ENCODE data around the gene EHBP1.
A peak's percentile ranks its signal among the peaks of the same experiment; 100 is the strongest.

EHBP1 gene

DNA sequence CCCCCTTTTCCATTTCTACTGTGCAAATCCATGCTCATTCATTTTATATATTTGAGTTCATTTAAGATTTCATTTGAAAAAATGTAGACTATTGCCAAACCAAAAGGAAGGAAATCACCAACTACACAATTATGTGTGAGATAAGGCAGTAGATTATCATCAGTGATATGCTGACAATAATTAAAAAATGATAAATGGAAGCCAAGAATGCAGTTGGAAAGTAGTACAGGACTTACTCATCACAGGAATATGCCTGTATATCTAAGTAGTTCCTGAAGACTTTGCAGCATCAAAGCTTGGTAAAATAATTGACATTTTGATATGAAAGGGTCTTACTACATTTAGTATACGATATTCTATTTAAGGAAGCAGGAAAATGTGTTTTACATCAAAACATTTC, 179.0 kb downstream of the EHBP1 start:
- no peak for DNase-seq (ENCODE audit: low spot score)

DNA sequence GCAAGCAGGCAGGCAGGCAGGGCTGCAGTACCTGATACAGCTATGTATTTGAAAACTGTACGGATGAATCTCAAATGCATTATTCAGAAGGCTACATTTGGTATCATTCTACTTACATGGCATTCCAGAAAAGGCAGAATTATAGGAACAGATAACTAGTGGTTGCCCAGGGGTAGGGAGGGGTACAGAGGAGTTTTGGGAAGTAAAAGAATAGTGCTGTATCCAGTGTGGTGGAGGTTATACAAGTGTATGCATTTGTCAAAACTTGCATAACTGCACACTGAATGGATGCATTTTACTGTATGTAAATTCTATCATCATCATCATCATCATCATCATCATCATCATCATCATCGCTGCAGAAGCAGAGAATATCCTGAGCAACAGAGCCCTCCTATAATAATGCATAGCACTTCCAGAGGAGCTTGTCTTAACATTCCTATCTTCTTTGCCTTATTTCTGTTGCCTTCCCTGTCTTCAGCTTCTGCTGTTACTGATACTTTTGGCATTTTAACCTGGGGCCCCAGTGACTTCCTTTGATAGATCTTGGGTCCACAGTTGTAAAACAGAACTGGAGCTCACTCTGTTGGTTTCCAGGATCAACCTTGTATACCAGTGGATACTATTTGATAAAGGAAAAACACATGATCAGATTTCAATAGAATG, 189.6 kb downstream of the EHBP1 start:
- no peak for DNase-seq (ENCODE audit: low spot score)

DNA sequence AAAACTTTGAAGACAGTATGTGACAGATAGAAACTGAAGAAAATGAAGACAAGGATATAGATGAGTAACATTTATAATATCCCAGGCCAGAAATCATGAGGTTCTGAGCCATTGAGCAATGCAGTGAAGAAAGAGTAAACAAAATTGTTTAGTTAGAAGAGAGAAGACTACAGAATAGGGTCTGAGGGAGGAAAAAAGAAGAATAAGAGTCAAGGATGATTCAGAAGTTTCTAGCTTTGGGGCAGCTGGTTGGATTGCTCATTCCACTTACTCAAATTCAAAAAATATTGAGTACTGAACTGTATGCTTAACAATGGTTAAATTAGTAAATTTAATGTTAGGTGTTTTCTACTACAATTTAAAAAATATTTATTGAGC, 190.1 kb downstream of the EHBP1 start:
- no peak for DNase-seq (ENCODE audit: low spot score)

DNA sequence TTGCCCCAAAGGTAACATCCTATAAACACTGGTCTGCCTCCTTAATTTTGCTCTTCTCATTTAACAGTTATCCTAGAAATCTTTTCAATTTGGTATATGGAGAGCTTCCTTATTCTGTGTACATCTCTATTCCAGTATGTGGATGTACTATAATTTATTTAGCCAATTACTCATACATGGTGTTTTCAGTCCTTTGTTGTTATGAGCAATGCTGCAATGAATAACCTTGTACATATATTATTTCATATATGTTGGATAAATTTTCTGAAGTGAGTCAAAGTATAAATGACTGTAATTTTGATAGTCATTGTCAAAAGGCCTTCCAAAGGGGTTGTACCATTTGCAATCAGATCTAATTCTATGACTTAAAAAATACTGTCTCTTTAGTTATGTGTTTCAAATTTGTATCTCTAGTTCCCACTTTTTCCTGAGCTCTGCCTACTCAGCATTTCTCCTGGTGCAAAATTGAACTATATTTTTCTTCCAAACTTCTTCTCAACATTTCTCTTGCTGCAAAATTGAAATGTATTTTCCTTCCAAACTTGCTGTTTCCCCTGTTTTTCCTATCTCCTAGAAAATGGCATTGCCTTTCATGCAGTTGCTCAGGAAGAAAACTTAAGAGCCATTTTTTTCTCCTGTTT, 191.8 kb downstream of the EHBP1 start:
- DNase-seq (ENCODE audit: low spot score) = no peak

DNA sequence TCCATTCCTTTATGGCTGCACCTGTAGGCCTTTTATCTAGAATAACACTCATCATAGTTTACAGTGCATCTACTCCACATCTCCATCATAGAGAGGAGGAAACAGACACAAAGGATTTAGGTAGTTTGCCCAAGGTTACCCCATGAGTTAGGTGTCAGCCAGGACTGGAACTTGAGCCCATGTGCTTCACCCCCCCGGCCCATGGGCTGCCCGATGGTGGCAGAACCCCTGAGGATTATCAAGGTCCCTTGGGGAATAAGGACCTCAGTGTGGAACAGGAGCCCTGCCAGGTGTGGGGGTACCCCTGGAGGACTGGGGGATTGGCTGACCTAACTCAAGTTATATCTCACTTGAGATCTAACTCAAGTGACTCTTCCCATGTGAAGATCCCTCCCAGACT, 198.8 kb downstream of the EHBP1 start:
- DNase-seq (ENCODE audit: low spot score) = no peak

DNA sequence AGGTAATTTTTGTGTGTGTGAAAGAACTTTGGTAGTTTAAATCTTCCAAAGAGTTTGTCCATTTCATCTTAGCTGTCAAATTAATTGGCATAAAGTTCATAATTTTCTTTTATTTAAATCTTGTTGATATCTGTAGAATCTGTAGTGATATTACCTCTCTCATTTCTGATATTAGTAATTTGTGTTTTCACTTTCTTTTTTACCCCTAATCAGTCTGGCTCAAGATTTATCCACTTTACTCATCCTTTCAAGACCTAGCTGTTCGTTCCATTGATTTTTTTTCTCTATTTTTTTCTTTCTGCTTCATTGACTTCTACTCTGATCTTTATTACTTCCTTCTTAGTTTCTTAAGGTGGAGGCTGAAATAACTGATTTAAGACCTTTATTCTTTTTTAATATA, 202.6 kb downstream of the EHBP1 start:
- DNase-seq (ENCODE audit: low spot score) = no peak

DNA sequence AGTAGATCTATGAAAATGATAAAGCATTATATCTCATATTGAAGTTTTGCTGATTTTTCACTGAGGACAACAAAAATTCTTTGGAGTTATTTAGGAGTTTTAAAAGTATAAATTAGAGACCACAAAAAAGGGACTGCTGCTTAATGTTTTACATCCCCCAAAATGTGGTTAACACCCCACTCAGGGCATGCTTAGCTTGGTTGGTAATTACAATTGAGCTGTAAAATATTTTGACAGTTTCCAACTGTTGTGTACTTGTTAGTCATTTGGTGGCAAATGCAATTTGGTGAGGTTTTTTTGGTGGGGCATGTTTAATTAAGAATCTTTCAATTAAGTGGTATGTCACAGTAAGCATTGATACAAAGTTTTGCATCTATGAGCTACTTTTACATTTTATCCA, 207.8 kb downstream of the EHBP1 start:
- DNase-seq (ENCODE audit: low spot score) = no peak

DNA sequence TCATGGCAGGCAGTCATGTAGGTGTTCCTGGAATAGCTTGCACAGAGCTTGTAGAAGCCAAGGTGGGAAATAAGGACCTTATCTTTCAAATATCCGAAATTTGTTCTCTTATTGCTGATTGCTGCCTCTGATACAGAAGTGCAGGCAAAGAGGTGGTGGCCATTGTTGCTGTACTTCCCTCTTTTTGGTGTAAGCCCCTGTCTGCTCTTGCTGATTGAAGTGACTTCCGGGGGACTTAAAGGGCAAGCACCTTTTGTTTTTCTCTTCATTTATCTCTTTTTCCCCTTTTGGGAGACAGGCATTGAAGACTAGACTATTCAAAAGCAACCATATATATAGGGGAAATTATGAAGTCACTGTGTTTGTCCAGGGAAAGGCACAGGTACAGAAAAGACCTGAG, 213.5 kb downstream of the EHBP1 start:
- no peak for DNase-seq (ENCODE audit: low spot score)

DNA sequence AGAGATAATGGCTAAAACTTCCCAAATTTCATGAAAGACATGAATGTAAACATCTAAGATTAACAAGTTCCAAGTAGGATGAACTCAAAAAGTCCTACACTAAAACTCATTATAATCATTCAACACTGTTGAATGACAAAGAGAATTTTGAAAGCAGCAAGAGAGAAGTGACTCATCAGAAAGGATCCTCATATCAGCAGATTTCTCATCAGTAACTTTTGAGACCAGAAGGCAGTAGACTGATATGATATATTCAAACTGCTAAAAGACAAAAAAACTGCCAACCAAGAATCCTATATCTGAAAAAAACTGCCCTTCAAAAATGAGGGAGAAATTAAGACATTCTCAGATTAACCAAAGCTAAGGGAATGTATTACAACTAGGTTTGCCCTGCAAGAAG, 214.6 kb downstream of the EHBP1 start:
- DNase-seq (ENCODE audit: low spot score) = no peak

DNA sequence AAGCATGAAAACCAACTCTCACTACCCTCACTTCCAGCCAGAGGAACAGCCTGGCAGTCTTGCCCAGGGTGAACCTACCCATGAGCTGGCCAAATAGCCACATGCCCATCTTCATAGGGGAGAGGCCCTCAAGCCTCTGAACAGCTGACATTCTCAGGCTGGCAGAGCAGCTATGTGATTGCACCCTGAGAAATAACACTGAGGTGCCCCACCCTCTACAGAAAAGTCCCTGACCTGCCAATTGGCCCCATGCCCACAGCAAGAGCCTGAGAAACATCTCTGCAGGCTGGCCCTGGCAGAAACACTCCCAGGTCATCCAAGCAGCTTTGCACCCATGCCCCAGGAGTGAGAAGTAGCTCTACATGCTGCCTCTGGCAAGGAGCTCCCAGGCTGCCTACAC, 217.7 kb downstream of the EHBP1 start:
- DNase-seq (ENCODE audit: low spot score) = no peak

DNA sequence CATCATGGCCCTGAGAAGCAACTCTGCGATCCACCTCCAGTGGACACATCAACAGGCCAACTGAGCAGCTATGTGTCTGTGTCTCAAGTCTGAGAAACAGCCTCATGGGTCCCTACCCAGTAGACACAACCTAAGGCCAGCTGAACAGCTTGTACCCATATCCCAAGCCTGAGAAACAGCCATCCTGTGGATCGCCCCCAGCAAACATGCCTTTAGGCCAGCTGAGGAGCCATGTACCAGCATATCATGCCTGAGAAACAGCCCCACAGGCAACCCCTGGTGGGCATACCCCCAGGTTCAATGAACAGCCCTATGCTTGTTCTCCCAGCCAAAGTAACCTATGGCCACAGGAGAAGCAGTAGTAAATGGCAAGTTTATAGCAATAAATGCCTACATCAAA, 218.4 kb downstream of the EHBP1 start:
- no peak for DNase-seq (ENCODE audit: low spot score)

DNA sequence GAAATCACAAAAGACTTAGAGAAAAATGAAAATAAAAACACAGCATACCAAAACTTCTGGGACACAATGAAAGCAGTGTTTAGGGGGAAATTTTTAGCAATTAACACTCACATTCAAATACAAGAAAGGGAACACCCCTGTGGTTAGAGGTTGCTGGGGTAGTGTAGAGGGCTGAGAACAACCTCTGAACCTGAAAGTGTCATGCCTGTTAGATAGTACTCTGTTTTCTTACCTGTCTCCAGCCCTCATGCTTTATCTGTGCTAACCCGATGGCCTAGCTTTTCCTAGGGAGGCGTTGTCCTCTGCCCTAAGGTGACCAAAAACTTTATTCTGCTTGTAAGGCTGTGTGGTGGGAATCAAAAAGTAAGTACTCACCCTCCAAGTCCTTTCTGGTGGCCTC, 222.5 kb downstream of the EHBP1 start:
- DNase-seq (ENCODE audit: low spot score) = no peak

DNA sequence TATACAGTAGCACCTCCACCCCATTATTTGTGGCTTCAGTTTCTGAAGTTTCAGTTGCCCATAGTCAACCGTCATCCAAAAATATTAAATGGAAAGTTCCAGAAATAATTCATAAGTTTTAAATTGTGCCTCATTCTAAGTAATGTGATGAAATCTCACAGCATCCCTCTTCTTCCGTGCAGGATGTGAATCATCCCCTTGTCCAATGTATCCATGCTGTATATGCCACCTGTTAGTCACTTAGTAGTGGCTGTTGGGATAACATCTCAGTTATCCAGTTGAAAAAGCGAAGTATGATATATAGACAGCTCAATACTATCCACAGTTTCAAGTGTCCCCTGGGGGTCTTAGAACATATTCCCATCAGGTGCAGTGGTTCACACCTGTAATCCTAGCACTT, 226.0 kb downstream of the EHBP1 start:
- no peak for DNase-seq (ENCODE audit: low spot score)

DNA sequence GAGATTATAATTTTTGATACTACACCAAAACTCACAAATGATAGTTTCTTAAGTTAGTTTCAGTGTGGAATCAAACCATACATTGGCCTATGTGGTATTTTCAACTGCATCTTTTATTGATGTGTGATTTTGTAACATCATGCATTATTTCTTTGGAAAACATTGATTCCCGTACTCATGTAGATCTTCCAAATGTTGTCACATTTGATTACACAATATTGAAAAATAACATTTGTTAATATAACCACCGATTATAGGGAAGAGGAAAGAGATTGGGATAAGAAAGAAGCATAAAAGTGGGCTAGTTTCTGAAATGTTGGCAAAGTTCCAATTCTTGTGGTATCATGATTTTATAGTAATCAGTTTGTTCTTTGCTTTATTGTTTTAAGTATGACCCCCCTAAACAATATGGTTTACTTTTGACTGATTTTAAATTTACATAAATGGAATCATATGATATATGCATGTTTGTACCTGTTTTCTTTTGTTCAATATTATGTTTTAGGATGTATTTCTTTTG, 227.9 kb downstream of the EHBP1 start:
- no peak for DNase-seq (ENCODE audit: low spot score)

DNA sequence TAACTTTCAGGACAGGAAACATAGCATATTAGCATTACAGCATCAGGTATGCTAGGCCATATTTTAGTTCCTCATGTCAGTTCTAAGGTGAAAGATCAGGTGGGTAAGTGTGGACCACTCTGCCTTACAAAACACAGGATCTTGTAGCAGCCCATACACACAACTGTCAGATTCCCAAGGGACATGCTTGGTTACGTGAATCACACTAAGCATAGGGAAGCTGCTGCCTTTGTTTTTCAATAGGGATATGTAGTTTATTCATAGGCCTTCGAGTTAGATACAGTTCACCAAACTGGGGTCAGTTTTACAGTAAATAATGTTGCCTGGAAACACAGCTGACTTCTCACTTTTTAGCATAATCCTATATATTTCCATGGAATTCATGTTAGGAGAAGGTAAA, 229.0 kb downstream of the EHBP1 start:
- no peak for DNase-seq (ENCODE audit: low spot score)

DNA sequence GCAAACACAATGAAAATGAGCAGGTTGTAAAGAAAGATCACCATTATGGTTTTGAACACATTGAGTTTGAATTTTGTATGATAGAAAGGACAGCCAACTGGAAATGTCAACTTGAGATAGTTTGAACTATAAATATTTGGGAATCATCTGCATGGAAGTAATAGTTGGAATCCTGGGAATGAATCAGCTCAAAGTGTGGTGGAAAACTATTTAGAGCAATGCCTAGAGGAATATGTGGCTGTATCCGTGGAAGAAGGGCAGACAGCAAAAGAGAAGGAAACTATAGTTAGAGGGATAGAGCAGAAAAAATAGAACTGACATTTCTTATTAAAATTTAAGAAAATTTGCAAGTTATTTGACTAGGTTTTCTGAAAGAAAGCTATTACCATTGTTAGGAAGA, 232.6 kb downstream of the EHBP1 start:
- DNase-seq (ENCODE audit: low spot score) = no peak

DNA sequence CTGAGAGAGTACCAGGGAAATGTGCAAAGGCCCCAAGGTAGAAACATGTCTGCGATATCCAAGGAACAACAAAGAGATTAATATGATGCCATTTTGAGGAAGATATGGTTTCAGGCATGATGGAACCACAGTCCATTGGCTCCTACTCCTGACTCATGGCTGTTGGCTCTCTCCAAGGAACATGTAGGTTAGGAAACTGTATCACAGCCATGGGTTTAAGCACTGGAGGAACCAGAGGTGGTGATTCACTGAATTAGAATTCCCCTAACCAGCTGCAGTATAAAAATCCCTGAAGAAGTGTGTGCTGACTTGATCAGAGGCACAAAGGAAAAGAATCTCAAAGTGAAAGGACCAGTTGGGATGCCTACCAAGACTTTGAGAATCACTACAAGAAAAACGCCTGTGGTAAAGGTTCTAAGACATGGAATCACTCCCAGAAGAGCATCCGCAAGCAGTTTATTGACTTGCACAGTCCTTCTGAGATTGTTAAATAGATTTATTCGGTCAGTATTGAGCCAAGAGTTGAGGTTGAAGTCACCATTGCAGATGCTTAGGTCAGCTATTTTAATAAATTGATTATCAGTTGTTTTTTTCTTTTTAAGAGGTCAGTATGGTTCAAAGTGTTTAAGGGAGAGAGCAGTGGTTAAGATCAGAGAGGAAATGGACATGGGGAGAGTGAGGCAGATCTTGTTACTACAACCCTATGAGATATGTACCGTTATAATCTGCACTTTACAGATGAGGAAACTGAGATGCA, 234.4 kb downstream of the EHBP1 start:
- DNase-seq (ENCODE audit: low spot score) = no peak

DNA sequence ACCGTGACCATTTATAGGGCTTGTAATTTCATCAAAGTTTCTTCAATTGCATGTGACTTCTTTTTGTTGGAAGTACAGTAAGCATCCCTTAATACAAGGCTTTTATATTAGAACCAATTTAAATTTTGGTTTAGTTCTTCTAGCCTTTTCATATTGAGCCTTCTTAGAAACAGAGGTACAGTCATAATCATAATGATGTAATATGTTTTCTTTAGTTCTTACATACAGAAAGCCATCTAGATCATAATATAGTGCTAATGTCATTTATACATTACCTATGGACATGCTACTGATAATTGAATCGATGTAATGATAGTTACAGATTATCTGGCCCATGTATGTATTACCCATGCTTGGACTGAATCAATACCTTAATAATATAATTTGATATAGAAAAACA, 235.2 kb downstream of the EHBP1 start:
- DNase-seq (ENCODE audit: low spot score) = no peak

DNA sequence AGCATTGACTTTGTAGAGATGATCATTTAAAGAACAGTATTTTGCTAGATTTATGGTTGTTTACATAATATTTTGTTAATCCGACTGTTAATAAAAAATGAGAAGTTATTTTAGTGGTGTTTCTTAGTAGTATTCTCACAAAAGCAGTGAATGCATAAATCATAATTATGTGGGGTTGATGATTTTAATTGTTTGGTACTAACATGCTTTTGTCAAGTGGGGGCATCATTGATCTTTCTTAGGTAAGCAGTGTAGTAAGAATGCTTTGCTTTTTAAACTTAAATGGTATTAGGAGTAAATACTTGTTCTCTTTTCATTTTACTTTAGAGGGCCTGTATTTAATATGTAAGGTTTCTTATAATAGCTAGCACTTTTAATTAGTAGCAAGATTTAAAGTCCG, 235.9 kb downstream of the EHBP1 start:
- peak; percentile 19 for DNase-seq (ENCODE audit: low spot score)

DNA sequence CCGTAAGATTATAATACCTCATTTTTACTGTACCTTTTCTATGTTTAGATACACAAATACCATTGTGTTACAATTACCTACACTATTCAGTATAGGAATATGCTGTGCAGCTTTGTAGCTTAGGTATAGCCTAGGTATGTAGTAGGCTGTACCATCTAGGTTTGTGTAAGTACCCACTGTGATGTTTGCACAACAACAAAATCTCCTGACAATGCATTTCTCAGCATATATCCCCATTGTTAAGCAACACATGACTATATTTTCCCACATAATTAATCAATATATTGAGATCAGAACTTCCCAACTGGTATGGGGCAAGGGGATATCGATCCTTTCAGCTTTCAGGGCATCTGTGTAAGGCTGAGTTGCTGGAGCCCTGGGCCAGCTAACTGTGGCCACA, 238.8 kb downstream of the EHBP1 start:
- no peak for DNase-seq (ENCODE audit: low spot score)

DNA sequence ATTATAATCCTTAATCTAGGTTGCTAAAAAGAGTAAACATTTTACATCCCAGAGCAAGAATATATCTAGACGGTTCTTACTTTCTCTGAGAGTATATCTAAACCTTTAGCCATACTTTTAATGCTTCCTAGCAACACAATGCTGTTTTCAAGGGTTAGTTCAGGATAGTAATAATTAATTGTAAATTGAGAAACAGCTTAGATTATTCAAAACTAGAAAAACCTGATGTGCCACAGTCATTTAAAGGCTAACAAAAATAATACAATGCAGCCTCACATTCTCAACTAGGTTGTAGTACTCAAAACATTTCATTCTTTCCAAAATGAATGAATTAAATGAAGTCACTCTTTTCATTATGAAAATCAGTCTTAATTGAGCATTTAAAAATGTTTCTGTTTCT, 241.9 kb downstream of the EHBP1 start:
- DNase-seq (ENCODE audit: low spot score) = no peak

DNA sequence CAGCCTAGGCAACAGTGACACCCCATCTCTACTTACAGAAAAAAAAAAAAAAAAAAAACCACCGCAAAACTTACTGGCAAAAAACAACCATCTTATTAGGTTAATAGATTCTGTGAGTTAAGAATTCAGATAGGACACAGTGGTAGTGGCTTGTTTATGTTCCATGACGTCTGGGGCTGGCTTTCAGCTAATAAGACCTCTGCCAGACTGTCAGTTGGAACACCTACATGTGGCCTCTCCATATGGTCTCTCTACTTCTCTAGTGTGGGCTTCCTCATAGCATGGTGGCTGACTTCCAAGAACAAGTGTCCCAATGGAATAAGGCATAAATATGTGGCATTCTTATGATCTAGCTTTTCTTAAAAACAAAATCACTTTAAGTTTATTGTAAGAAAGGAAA, 251.1 kb downstream of the EHBP1 start:
- DNase-seq (ENCODE audit: low spot score) = no peak

DNA sequence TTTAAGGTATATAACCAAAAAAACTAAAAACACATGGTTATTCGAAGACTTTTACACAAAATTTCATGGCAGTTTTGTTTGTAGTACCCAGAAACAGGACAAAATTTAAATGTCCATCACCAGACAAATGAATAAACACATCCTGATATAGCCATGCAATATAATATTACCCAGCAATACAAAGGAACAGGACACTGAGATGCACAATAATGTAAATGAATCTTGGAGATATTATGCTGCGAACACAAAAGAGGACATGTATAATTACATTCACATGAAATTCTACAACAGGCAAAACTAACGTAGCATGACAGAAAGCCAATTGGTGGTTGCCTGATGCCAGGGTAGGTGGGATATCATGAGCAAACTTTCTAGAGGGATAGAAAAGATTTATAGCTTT, 252.7 kb downstream of the EHBP1 start:
- no peak for DNase-seq (ENCODE audit: low spot score)
